ENCODE measurements around the gene ATAD1. TPM values are rescaled to one million over a fixed set of nuclear protein-coding genes. Genes with fewer than 3 reads are reported as not detected.
"Not testable (repeated sequence)": the region's sequence is repeated elsewhere in the genome, so short reads cannot be mapped to it uniquely, and the experiment has no call there.

The ATAD1 gene
- total RNA-seq, 1 donor from 2014 or later: 45.9 TPM

DNA sequence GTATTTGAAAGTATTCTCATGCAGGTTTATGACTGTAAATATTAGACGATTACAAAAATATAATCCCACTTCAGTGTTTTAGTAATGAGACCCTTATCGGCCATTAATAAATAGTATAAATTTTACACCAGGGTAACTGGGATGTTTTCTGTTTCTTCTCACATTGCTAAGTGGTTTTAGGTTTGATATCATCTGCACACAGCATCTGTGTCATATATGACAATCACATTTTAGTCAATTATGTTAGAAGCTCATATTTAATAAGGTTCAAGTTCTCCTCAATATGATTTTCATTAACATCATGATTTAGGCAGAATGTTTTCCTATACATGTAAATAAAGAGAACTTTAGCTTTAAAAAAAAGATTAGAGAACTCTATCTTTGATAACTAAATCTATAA is 66.8 kb downstream of the ATAD1 start:
- H3K27ac ChIP-seq: no peak overlapping the region
- no peaks in the 10 kb centered on the region for H3K4me1 ChIP-seq
- ATAC-seq (no peak), DNase-seq (no peak)
- TF ChIP-seq CTCF (IDR thresholded peaks at IDR 0.05): no peak
- peaks cover 58% of the 10 kb centered on the region for H3K36me3 ChIP-seq
- intact Hi-C loops (cut with DNase I): no loop called here
- no peak overlapping the region for H3K4me3 ChIP-seq
- no peaks in the 10 kb centered on the region for H3K9me3 ChIP-seq
- H3K27me3 ChIP-seq: no peaks in the 10 kb centered on the region

DNA sequence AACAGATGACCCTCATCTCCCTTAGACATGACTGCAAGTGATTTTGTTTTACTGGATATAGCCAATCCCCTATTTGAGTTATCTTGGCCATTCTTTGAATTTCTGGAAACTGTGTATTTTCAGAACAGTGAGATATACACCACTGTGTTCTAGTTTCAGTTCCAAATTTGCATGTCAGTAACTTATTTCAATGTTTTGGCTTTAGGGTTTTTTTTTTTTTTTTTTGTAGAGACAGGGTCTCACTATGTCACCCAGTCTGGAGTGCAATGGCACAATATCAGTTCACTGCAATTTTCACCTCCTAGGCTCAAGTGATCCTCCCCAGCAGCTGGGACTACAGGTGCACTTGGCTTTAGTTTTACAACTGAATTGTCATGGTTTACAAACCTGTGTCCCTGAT is 67.2 kb downstream of the ATAD1 start:
- Histone ChIP-seq H3K4me1 (no peaks in the 10 kb centered on the region), H3K27ac (peak overlapping the region; percentile 19), H3K4me3 (no peak overlapping the region), H3K9me3 (no peaks in the 10 kb centered on the region), H3K27me3 (no peaks in the 10 kb centered on the region), H3K36me3 (peaks cover 58% of the 10 kb centered on the region)
- TF ChIP-seq CTCF (IDR thresholded peaks at IDR 0.05): no peak
- ATAC-seq (no peak), DNase-seq (no peak)
- intact Hi-C loops (cut with DNase I): no loop called here

- intact Hi-C loops (cut with DNase I): no loop called here
- Histone ChIP-seq H3K4me1 (no peaks in the 10 kb centered on the region), H3K4me3 (no peak overlapping the region), H3K27ac (peak overlapping the region; percentile 19), H3K36me3 (peaks cover 59% of the 10 kb centered on the region), H3K9me3 (no peaks in the 10 kb centered on the region), H3K27me3 (no peaks in the 10 kb centered on the region)
- no peak for TF ChIP-seq CTCF (IDR thresholded peaks at IDR 0.05)
- ATAC-seq: no peak
- no peak for DNase-seq
These were observed 67.9 kb downstream of the ATAD1 start for GRCh38 chr10:87750001-87750671.

- ATAC-seq; H3K27me3 ChIP-seq; H3K27ac ChIP-seq; H3K4me3 ChIP-seq; intact Hi-C loops (cut with DNase I); H3K9me3 ChIP-seq; H3K4me1 ChIP-seq; DNase-seq: not testable (repeated sequence)
- peaks cover 62% of the 10 kb centered on the region for H3K36me3 ChIP-seq
These were observed 69.8 kb downstream of the ATAD1 start for GRCh38 chr10:87748244-87748643.

- Histone ChIP-seq H3K4me3 (no peak overlapping the region), H3K9me3 (no peaks in the 10 kb centered on the region), H3K36me3 (peaks cover 60% of the 10 kb centered on the region), H3K27me3 (no peaks in the 10 kb centered on the region), H3K27ac (no peak overlapping the region), H3K4me1 (no peaks in the 10 kb centered on the region)
- intact Hi-C loops (cut with DNase I): no loop called here
- ATAC-seq: no peak
- DNase-seq: no peak
- no peak for TF ChIP-seq CTCF (IDR thresholded peaks at IDR 0.05)
These were observed 71.1 kb downstream of the ATAD1 start for GRCh38 chr10:87746911-87747310.

DNA sequence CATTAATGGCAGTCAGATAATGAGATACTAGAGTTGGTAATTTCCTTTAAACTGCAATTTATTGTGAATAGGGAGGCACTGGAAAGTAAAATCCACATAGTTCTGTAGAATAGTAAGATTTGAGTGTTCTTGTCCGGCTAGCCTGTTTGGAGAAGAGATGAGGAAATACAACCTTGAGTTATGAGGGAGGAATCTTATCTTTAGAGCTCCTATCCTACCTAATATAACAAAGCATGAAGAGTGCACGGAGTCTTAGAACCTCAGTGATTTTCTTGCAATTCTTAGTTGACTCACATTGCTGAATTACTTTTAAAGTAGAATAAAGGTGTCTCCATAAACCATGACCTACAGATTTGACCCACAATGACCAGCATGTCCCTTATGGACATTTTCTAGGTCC is 73.4 kb downstream of the ATAD1 start:
- no peaks in the 10 kb centered on the region for H3K27me3 ChIP-seq

DNA sequence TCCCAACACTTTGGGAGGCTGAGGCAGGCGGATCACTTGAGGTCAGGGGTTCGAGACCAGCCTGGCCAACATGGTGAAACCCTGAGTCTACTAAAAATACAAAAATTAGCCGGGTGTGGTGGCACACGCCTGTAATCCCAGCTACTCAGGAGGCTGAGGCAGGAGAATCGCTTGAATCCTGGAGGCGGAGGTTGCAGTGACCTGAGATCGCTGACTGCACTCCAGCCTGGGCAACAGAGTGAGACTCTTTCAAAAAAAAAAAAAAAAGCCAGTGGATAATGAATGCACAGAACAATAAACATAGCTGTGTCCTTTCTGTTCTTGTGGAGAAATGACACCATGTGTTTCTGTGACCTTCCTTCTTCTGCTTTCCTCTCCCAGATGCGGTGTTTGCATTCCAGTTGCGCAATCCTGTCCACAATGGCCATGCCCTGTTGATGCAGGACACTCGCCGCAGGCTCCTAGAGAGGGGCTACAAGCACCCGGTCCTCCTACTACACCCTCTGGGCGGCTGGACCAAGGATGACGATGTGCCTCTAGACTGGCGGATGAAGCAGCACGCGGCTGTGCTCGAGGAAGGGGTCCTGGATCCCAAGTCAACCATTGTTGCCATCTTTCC is 74.9 kb downstream of the ATAD1 start:
- intact Hi-C loops (cut with DNase I); H3K27me3 ChIP-seq; H3K4me3 ChIP-seq; H3K9me3 ChIP-seq; H3K27ac ChIP-seq: not testable (repeated sequence)
- peaks cover 62% of the 10 kb centered on the region for H3K36me3 ChIP-seq
- peak; percentile 75 for ATAC-seq
- DNase-seq: peak; percentile 71
- H3K4me1 ChIP-seq: peaks cover 14% of the 10 kb centered on the region

More for the DNA sequence above, 73.4 kb downstream of the ATAD1 start:
- no peaks in the 10 kb centered on the region for H3K9me3 ChIP-seq
- no peak for DNase-seq
- no peak overlapping the region for H3K4me3 ChIP-seq
- intact Hi-C loops (cut with DNase I): no loop called here
- H3K36me3 ChIP-seq: peaks cover 70% of the 10 kb centered on the region
- no peak for TF ChIP-seq CTCF (IDR thresholded peaks at IDR 0.05)
- ATAC-seq: no peak
- H3K27ac ChIP-seq: no peak overlapping the region
- H3K4me1 ChIP-seq: peaks cover 11% of the 10 kb centered on the region
